Thoracic aorta (tissue), 2 donors: ENCODE data around the gene S100B. TPM values are rescaled to one million over a fixed set of nuclear protein-coding genes. Genes with fewer than 3 reads are reported as not detected.

Experiments
- ATAC-seq: fragments of 150-250 bp; one replicate; pipeline ENCODE4 v1.8.0; 2017; ENCODE audit warnings: low read depth; ENCODE audit not compliant: insufficient number of reproducible peaks, low FRiP score
- DNase-seq: peaks from one replicate; pipeline ENCODE4 v3.0.0-alpha.2; 2020; ENCODE audit warnings: low spot score
- H3K27ac ChIP-seq, 2 donors: fragments of 200-600 bp; sonication (generic); 1 replicate in 1 of 2; 2 replicates in 1 of 2; pipeline ENCODE4 v1.5.1; 2016; ENCODE audit warnings: mild to moderate bottlenecking in 2 of 2, moderate library complexity in 2 of 2
- H3K27me3 ChIP-seq: fragments of 200-600 bp; sonication (generic); replicated peaks from 2 replicates; pipeline ENCODE4 v1.6.0; 2016; ENCODE audit warnings: mild to moderate bottlenecking; ENCODE audit not compliant: insufficient read depth
- H3K36me3 ChIP-seq: fragments of 200-600 bp; sonication (generic); one replicate; pipeline ENCODE4 v1.5.1; 2016
- H3K4me1 ChIP-seq, 2 donors: fragments of 200-600 bp; sonication (generic); 1 replicate in 1 of 2; 2 replicates in 1 of 2; pipeline versions ENCODE4 v1.5.1 to v1.6.0; 2016; ENCODE audit warnings: low read depth in 2 of 2, mild to moderate bottlenecking in 1 of 2; ENCODE audit not compliant: control insufficient read depth in 1 of 2
- H3K4me3 ChIP-seq: fragments of 200-600 bp; sonication (generic); 2 replicates; pipeline ENCODE4 v1.5.1; 2016; ENCODE audit warnings: mild to moderate bottlenecking
- H3K9me3 ChIP-seq: fragments of 200-600 bp; sonication (generic); 2 replicates; pipeline ENCODE4 v1.5.1; 2016
- total RNA-seq, 2 donors: library from RNA; depleted of rRNA; stranded (reverse); fragments of >200 nt; gene quantifications; one replicate each; pipeline versions ENCODE4 v1.1.0 to v1.2.3, GENCODE V29; 2016
- TF ChIP-seq, protein P1 (sequence below): fragments of 200-600 bp; sonication (generic); IDR thresholded peaks from one replicate; pipeline ENCODE4 v1.5.1; 2019; ENCODE audit warnings: antibody characterized with exemption

The S100B gene
- total RNA-seq, 2 donors from 2014 or later, result 4.7 to 8.4 TPM

DNA sequence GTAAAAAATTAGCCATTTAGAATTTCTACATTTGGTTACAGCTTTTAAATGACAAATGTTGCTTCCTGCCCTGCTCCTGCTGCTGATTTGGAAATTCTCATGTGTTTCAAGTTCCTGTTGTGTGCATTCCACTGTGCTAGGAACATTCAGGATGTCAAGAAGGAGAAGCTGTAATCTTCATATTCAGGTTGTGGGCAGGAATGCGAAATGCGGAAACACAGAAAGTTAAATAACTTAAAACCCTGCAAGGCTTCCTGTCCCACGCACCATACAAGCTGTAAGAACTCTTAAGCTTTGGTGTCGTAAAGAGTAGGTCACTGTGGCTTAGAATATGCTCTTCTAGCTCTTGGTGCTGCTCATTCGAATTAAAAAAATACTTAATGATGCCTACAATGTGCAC, 52.6 kb downstream of the S100B start:
- Histone ChIP-seq H3K36me3 (peaks cover 42% of the 10 kb centered on the region), H3K4me3 (peak overlapping the region; percentile 50), H3K27ac (no peak overlapping the region), H3K4me1 (no peaks in the 10 kb centered on the region), H3K27me3 (no peaks in the 10 kb centered on the region), H3K9me3 (no peaks in the 10 kb centered on the region)
- ATAC-seq, result no peak
- TF ChIP-seq, protein P1, sequence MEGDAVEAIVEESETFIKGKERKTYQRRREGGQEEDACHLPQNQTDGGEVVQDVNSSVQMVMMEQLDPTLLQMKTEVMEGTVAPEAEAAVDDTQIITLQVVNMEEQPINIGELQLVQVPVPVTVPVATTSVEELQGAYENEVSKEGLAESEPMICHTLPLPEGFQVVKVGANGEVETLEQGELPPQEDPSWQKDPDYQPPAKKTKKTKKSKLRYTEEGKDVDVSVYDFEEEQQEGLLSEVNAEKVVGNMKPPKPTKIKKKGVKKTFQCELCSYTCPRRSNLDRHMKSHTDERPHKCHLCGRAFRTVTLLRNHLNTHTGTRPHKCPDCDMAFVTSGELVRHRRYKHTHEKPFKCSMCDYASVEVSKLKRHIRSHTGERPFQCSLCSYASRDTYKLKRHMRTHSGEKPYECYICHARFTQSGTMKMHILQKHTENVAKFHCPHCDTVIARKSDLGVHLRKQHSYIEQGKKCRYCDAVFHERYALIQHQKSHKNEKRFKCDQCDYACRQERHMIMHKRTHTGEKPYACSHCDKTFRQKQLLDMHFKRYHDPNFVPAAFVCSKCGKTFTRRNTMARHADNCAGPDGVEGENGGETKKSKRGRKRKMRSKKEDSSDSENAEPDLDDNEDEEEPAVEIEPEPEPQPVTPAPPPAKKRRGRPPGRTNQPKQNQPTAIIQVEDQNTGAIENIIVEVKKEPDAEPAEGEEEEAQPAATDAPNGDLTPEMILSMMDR, result no peak
- DNase-seq, result no peak

DNA sequence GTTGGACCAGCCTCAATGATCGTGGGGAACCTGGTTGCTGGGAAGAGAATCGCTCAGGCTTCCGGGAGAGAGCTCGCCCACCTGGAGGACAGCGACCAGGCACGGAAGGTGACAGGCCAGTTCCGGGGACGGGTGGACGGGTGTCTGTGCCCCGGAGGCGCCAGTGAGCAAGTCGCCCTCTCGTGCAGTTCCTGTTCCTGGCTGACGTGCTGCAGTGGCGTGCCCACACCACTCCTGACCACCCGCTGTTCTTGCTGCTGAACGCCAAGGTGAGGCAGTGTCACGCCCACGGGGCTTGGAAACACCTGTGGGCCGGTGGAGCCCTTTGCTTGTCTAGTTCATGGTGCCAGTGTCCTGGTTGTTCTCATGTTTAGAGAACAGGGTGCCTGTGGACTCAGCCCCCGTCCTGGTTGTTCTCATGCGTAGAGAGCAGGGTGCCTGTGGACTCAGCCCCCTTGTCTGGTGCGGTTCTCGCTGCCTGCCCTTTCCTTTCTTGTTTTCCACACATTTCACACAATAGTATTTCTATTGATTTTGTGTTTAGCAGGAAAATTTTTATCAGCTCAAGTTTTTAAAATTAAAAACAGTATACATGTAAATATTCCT, 53.1 kb downstream of the S100B start:
- DNase-seq (no peak), ATAC-seq (no peak)
- no peaks in the 10 kb centered on the region for H3K27me3 ChIP-seq
- no peaks in the 10 kb centered on the region for H3K9me3 ChIP-seq
- peaks cover 40% of the 10 kb centered on the region for H3K36me3 ChIP-seq
- TF ChIP-seq, protein P1, result no peak
- H3K4me3 ChIP-seq, result peak overlapping the region; percentile 50
- H3K27ac ChIP-seq, result peak overlapping the region in 1 of 2 donors; percentile 26
- H3K4me1 ChIP-seq, result no peaks in the 10 kb centered on the region

DNA sequence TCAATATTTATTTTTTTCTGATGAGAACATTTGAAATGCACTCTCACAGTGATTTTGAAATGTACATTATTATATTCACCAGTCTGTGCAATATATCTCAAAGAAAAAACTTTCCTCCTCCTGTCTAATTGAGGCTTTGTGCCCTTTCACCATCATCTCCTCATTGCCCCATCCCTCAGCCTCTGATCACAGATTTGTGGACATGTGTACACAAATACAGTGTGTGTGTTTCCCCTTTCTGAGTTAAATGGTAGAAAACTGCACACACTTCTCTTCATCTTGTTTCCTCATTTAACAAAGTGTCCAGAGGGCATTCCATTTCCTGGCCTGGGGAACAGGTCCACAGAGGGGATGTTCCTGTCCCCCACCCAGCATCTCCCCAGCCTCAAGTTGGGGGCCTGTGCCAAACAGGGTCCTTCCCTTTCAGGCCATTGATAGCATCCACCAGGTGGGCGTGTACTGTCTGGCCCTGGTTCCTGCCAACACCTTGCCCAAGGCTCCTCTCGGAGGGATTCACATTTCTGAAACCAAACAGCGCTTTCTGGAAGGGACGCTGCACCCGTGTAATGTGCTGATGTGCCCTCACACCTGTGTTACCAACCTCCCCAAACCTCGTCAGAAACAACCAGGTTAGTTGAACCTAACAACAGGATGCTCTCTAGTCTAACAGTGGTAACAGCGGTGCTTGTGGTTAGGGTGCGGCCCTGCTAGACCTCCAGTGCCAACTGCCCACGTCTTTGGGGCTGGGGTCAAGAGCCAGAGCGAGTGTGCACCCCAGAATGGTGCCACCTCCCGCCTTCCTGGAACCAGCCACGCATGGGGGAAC, 54.6 kb downstream of the S100B start:
- ATAC-seq (no peak), DNase-seq (no peak)
- Histone ChIP-seq H3K9me3 (no peaks in the 10 kb centered on the region), H3K27me3 (no peaks in the 10 kb centered on the region), H3K4me3 (no peak overlapping the region), H3K36me3 (peaks cover 42% of the 10 kb centered on the region), H3K4me1 (no peaks in the 10 kb centered on the region), H3K27ac (no peak overlapping the region)
- TF ChIP-seq, protein P1, result no peak

DNA sequence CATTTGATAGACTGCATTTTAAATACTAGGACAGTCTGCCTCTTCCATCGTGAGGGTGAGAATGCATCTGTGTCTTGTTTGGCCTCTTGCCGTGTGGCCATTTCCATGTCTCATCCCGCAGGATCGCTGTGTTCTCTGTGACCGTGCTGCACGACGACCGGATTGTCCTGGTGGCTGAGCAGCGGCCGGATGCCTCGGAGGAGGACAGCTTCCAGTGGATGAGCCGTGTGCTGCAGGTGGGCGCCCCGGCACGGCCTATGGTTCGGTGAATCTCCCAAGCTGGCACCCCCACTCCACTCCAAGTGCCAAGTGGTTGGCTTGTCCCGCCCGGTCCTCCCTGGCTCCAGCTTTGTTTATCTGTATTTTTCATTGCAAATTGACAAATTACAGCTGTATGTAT, 55.2 kb downstream of the S100B start:
- Histone ChIP-seq H3K27ac (no peak overlapping the region), H3K4me3 (no peak overlapping the region)

More for the DNA sequence above, 55.2 kb downstream of the S100B start:
- H3K9me3 ChIP-seq, result no peaks in the 10 kb centered on the region
- peaks cover 37% of the 10 kb centered on the region for H3K36me3 ChIP-seq
- ATAC-seq (no peak), DNase-seq (no peak)
- TF ChIP-seq, protein P1, result no peak
- H3K4me1 ChIP-seq, result no peaks in the 10 kb centered on the region
- H3K27me3 ChIP-seq, result no peaks in the 10 kb centered on the region

Other genes with a start within 250 kb of the S100B start
- gene DIP2A, start 146.2 kb downstream of the S100B start, total RNA-seq, result 10 to 100 TPM; 47.7 to 58.3 TPM
- 100 to 1,000 TPM; 125 to 126 TPM for gene PRMT2, start 30.6 kb upstream of the S100B start, total RNA-seq